Stimulated activated effector memory CD8-positive, alpha-beta T cell treated with anti-CD3 and anti-CD28 coated beads, Interleukin-12 subunit alpha, Interleukin-12 subunit beta, amount 100 ng/mL, for 72 hours (primary cell): ENCODE measurements around the gene DIAPH3.

Experiments
- ATAC-seq: fragments of 150-1000 bp; cut with Tn5 transposase; 2 replicates; pipeline ENCODE4 v1.10.0; 2021
- DNase-seq, 2 donors: peaks; one replicate each; pipeline ENCODE4 v3.0.0; 2021 to 2022; ENCODE audit warnings: low spot score in 2 of 2
- H3K27ac Mint-ChIP-seq: one replicate; pipeline ENCODE4 v1.8.0; 2022; ENCODE audit warnings: mild to moderate bottlenecking, mixed read lengths
- H3K36me3 Mint-ChIP-seq: one replicate; pipeline ENCODE4 v1.8.0; 2022; ENCODE audit warnings: mild to moderate bottlenecking, mixed read lengths
- H3K4me1 Mint-ChIP-seq: one replicate; pipeline ENCODE4 v1.8.0; 2022; ENCODE audit warnings: mixed read lengths
- H3K4me3 Mint-ChIP-seq: one replicate; pipeline ENCODE4 v1.8.0; 2022; ENCODE audit warnings: mild to moderate bottlenecking, mixed read lengths
- H3K9me3 Mint-ChIP-seq: one replicate; pipeline ENCODE4 v1.8.0; 2022; ENCODE audit warnings: mixed read lengths

DIAPH3 gene

DNA sequence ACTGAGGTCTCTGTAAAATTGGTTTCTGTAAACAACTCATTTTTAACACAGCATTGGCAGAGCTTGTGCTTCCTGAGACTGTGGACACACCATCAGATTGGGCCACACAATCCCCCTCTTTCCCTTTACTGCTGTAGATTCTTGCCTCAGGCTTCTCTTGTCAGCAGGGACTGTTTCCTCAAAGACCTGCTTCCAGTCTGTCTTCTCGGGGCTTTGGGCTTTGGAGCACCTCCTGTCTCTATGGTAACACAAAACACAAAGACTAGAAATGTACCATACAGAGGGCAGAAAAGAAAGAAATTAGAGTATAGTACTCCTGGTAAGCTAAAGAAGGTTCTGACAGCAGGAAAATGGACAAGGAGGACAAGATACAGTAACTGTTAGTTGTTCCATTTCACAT lies 484.5 kb downstream of the DIAPH3 start:
- no peak for DNase-seq
- H3K36me3 Mint-ChIP-seq = no peaks in the 10 kb centered on the region
- no peak overlapping the region for H3K27ac Mint-ChIP-seq
- H3K9me3 Mint-ChIP-seq = no peaks in the 10 kb centered on the region
- H3K4me3 Mint-ChIP-seq = no peak overlapping the region
- ATAC-seq = no peak
- H3K4me1 Mint-ChIP-seq = no peaks in the 10 kb centered on the region

- Mint-ChIP-seq H3K27ac (no peak overlapping the region), H3K4me3 (no peak overlapping the region), H3K36me3 (no peaks in the 10 kb centered on the region), H3K4me1 (no peaks in the 10 kb centered on the region), H3K9me3 (no peaks in the 10 kb centered on the region)
- ATAC-seq (peak; percentile 66), DNase-seq (no peak)
Measured at GRCh38 chr13:59677966-59678814, 485.5 kb downstream of the DIAPH3 start.

DNA sequence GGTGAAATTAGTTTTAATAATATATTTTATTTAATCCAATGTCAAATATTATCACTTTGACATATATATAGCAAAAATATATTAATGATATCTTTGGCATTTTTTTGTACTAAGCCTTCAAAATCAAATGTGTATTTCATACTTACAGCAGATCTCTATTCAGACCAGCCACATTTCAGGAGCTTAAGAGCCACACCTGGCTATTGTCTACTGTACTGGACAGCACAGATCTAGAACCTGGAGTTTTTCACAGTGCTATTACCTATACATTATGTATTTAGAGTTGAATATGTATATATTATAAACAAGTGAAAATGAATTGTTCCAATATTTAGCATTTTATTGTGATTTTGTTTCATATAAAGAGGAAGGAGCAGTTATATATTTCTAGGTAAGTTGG lies 486.3 kb downstream of the DIAPH3 start:
- no peaks in the 10 kb centered on the region for H3K36me3 Mint-ChIP-seq
- no peak for DNase-seq
- no peak for ATAC-seq
- no peak overlapping the region for H3K4me3 Mint-ChIP-seq
- H3K27ac Mint-ChIP-seq = no peak overlapping the region
- H3K4me1 Mint-ChIP-seq = no peaks in the 10 kb centered on the region
- no peaks in the 10 kb centered on the region for H3K9me3 Mint-ChIP-seq

- H3K36me3 Mint-ChIP-seq = no peaks in the 10 kb centered on the region
- H3K9me3 Mint-ChIP-seq = no peaks in the 10 kb centered on the region
- ATAC-seq (peak; percentile 62), DNase-seq (no peak)
- no peaks in the 10 kb centered on the region for H3K4me1 Mint-ChIP-seq
- H3K27ac Mint-ChIP-seq = no peak overlapping the region
- H3K4me3 Mint-ChIP-seq = no peak overlapping the region
Measured at GRCh38 chr13:59674616-59675015, 489.1 kb downstream of the DIAPH3 start.

DNA sequence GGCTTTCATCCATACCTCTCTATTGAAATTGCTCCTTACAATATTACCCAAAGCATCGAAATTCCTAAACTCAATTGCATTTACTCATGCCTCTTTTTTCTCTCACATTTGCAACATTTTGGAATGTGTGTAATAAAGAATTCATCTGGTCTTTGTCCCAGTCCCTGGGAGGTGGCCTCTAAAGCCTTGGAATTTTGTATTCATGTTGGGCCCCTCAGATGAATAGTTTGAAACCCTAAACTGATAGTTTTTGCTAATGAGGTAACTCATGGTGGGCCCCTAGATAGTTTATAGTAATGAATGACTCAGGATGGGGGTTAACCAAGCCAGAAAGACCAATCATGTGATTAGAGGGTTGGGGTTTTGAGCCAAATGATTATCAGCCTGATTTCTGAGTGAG lies 490.4 kb downstream of the DIAPH3 start:
- Mint-ChIP-seq H3K4me1 (no peaks in the 10 kb centered on the region), H3K27ac (no peak overlapping the region), H3K36me3 (no peaks in the 10 kb centered on the region), H3K9me3 (no peaks in the 10 kb centered on the region), H3K4me3 (no peak overlapping the region)
- ATAC-seq (no peak), DNase-seq (no peak)

DNA sequence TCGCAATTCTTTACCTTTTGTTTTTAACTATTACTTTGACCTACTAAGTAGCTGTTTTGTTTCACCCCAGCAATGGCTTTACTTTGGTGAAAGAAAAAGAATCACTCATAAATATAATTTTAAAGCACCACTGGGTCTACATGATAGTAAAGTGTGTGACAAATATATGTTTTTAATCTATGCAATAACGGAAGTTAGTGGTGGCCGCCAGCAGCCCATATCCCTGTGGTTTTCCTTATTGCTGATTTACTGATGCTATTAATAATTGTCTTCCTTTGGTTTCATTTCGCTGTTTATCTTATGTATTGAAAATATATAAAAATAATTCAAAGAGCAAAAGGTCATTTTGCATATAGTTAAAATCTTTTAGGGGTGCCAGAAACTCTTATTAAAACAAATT lies 491.3 kb downstream of the DIAPH3 start:
- Mint-ChIP-seq H3K27ac (no peak overlapping the region), H3K4me1 (no peaks in the 10 kb centered on the region), H3K4me3 (no peak overlapping the region), H3K9me3 (no peaks in the 10 kb centered on the region), H3K36me3 (no peaks in the 10 kb centered on the region)
- DNase-seq (no peak), ATAC-seq (no peak)

DNA sequence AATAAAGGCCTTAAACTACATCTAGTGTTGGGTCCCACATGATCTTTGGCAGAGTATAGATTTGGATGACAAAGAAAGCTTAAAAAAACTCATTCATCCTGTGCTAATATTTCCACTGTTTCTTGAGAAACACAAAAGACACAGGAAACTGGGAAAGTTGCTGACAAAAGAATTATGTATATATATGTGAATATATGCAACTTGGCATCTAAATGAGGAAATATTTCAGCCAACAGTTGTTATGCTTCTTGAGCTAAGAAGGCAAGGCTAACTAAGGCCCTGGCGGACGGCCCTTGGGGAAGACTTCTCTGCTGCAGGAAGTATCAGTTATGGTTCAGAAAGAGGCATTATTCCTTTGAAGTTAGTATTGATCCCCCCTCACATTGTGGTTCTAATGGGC lies 491.8 kb downstream of the DIAPH3 start:
- ATAC-seq (no peak), DNase-seq (no peak)
- Mint-ChIP-seq H3K36me3 (no peaks in the 10 kb centered on the region), H3K4me3 (no peak overlapping the region), H3K27ac (no peak overlapping the region), H3K4me1 (no peaks in the 10 kb centered on the region), H3K9me3 (no peaks in the 10 kb centered on the region)

GRCh38 chr13:59666504-59666903 lies 497.2 kb downstream of the DIAPH3 start:
- no peaks in the 10 kb centered on the region for H3K4me1 Mint-ChIP-seq

GRCh38 chr13:59665732-59666131 lies 498.0 kb downstream of the DIAPH3 start:
- Mint-ChIP-seq H3K27ac (no peak overlapping the region), H3K36me3 (no peaks in the 10 kb centered on the region), H3K9me3 (no peaks in the 10 kb centered on the region), H3K4me3 (no peak overlapping the region), H3K4me1 (no peaks in the 10 kb centered on the region)
- ATAC-seq = no peak
- DNase-seq = no peak

More at GRCh38 chr13:59666504-59666903, 497.2 kb downstream of the DIAPH3 start:
- H3K36me3 Mint-ChIP-seq = no peaks in the 10 kb centered on the region
- H3K4me3 Mint-ChIP-seq = no peak overlapping the region
- ATAC-seq (no peak), DNase-seq (no peak)
- H3K27ac Mint-ChIP-seq = no peak overlapping the region
- no peaks in the 10 kb centered on the region for H3K9me3 Mint-ChIP-seq

DNA sequence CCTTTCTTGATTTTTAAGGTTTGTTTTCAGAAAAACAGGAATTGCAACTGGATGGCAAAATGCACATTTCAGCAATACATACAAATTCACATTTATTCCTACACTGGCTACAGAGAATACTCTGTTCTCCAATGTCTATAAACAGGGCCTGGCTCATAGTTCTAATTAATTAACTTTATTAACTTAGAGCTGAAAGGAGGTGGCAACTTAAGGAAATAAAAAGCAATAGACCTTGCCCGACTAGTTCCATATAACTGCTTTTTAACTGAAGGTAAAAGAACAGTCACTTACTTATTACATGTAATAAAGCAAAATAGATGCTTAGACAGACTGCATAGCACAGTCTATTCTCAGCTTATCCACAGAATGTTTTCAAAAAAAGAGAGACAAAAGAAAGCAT lies 498.5 kb downstream of the DIAPH3 start:
- DNase-seq (no peak), ATAC-seq (no peak)
- Mint-ChIP-seq H3K36me3 (no peaks in the 10 kb centered on the region), H3K9me3 (no peaks in the 10 kb centered on the region), H3K4me1 (no peaks in the 10 kb centered on the region), H3K4me3 (no peak overlapping the region), H3K27ac (no peak overlapping the region)

GRCh38 chr13:59664586-59664985 lies 499.1 kb downstream of the DIAPH3 start:
- no peaks in the 10 kb centered on the region for H3K9me3 Mint-ChIP-seq
- H3K4me1 Mint-ChIP-seq = no peaks in the 10 kb centered on the region

DNA sequence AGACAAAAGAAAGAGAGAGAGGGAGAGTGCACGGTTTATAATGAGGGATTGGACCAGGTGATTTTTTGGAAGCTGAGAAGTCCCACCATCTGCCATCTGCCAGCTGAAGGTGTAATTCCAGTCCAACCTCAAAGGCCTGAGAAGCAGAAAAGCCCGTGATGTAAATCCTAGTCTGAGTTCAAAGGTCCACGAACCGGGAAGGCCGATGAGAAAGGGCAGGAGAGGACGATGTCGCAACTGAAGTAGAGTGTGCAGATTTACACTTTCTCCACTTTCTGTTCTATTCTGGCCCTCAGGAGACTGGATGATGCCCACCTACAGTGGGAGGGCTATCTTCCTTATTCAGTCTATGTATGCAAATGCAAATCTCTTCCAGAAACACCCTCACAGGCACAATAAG lies 500.0 kb downstream of the DIAPH3 start:
- Mint-ChIP-seq H3K4me1 (no peaks in the 10 kb centered on the region), H3K36me3 (no peaks in the 10 kb centered on the region), H3K27ac (no peak overlapping the region), H3K4me3 (no peak overlapping the region), H3K9me3 (no peaks in the 10 kb centered on the region)
- DNase-seq (no peak), ATAC-seq (no peak)

More at GRCh38 chr13:59664586-59664985, 499.1 kb downstream of the DIAPH3 start:
- H3K27ac Mint-ChIP-seq = no peak overlapping the region
- no peak overlapping the region for H3K4me3 Mint-ChIP-seq
- no peaks in the 10 kb centered on the region for H3K36me3 Mint-ChIP-seq
- DNase-seq (no peak), ATAC-seq (no peak)

- H3K9me3 Mint-ChIP-seq = no peaks in the 10 kb centered on the region
- H3K36me3 Mint-ChIP-seq = no peaks in the 10 kb centered on the region
- no peak for ATAC-seq
Measured at GRCh38 chr13:59660582-59660981, 503.1 kb downstream of the DIAPH3 start.

GRCh38 chr13:59659981-59660380 lies 503.7 kb downstream of the DIAPH3 start:
- H3K36me3 Mint-ChIP-seq = no peaks in the 10 kb centered on the region
- H3K27ac Mint-ChIP-seq = no peak overlapping the region
- H3K9me3 Mint-ChIP-seq = no peaks in the 10 kb centered on the region
- DNase-seq (no peak), ATAC-seq (no peak)
- H3K4me1 Mint-ChIP-seq = no peaks in the 10 kb centered on the region
- H3K4me3 Mint-ChIP-seq = no peak overlapping the region

More at GRCh38 chr13:59660582-59660981, 503.1 kb downstream of the DIAPH3 start:
- DNase-seq = no peak
- Mint-ChIP-seq H3K4me1 (no peaks in the 10 kb centered on the region), H3K27ac (no peak overlapping the region), H3K4me3 (no peak overlapping the region)

- H3K36me3 Mint-ChIP-seq = no peaks in the 10 kb centered on the region
- H3K4me1 Mint-ChIP-seq = no peaks in the 10 kb centered on the region
- no peak overlapping the region for H3K27ac Mint-ChIP-seq
- DNase-seq (no peak), ATAC-seq (peak; percentile 34)
- H3K9me3 Mint-ChIP-seq = no peaks in the 10 kb centered on the region
- H3K4me3 Mint-ChIP-seq = no peak overlapping the region
Measured at GRCh38 chr13:59658738-59659330, 504.9 kb downstream of the DIAPH3 start.

DNA sequence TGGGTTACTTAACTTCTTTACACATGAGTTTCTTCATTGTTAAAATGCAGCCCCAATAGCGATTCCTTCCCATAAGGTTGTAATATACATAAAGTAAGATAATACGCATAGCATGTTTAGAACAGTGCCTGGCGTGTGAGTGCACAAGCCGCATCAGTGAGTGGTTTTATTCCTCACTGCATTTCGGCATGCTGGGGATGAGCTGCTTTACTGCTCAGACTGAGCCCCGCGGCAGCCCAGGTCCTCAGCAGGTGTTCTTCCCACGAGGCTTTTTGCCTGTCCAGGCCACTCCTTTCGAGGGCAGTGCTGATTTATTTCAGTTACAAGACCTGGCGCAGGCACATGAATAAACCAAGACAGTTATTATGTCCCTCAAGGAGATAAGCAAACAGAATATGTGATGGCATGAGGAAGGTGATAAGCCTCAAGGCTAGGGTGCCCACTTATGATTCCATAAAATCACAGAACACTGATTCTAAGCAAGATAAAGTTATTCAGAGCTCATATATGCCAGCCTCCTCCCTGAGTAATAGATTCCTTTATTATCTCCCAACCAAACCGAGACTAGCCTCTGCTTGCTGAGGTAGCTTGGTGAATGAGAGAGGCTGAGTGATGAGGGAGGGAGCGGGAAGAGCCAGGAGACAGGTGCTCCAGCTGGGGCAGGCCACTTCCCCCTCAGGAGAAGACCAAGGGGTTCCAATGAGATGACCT lies 505.5 kb downstream of the DIAPH3 start:
- Mint-ChIP-seq H3K36me3 (no peaks in the 10 kb centered on the region), H3K27ac (no peak overlapping the region)

More for the DNA sequence above, 505.5 kb downstream of the DIAPH3 start:
- Mint-ChIP-seq H3K9me3 (no peaks in the 10 kb centered on the region), H3K4me1 (no peaks in the 10 kb centered on the region), H3K4me3 (no peak overlapping the region)
- ATAC-seq = peak; percentile 39
- DNase-seq = no peak
